ENCODE measurements around the gene PPP1R14D.

- TF ChIP-seq ZNF138 (tag by site-specific recombination; IDR thresholded peaks at IDR 0.05; ENCODE audit: borderline replicate concordance) (no peak), CTCF (tag by site-specific recombination; IDR thresholded peaks at IDR 0.05) (no peak), FEZF1 (tag by site-specific recombination; IDR thresholded peaks at IDR 0.05) (no peak), REST (tag by site-specific recombination; IDR thresholded peaks at IDR 0.05) (no peak), BCL11A (tag by site-specific recombination; IDR thresholded peaks at IDR 0.05; ENCODE audit: low read depth) (no peak), INSM2 (tag by site-specific recombination; IDR thresholded peaks at IDR 0.05) (no peak), ZBTB49 (tag by site-specific recombination; IDR thresholded peaks at IDR 0.05; ENCODE audit: low read depth) (no peak), ZNF398 (tag by site-specific recombination; IDR thresholded peaks at IDR 0.05) (0 out of 2 replicates have a peak, but pooled peaks have one; percentile 14), ZNF747 (tag by site-specific recombination; IDR thresholded peaks at IDR 0.05) (no peak), PATZ1 (tag by site-specific recombination; IDR thresholded peaks at IDR 0.05) (no peak), ZNF692 (tag by site-specific recombination; IDR thresholded peaks at IDR 0.05) (no peak)
Measured at GRCh38 chr15:40807888-40808461, 20.5 kb downstream of the PPP1R14D start.

Measured in HEK293 (cell line).